ENCODE measurements around the gene NSD1.

Gene NSD1, protein sequence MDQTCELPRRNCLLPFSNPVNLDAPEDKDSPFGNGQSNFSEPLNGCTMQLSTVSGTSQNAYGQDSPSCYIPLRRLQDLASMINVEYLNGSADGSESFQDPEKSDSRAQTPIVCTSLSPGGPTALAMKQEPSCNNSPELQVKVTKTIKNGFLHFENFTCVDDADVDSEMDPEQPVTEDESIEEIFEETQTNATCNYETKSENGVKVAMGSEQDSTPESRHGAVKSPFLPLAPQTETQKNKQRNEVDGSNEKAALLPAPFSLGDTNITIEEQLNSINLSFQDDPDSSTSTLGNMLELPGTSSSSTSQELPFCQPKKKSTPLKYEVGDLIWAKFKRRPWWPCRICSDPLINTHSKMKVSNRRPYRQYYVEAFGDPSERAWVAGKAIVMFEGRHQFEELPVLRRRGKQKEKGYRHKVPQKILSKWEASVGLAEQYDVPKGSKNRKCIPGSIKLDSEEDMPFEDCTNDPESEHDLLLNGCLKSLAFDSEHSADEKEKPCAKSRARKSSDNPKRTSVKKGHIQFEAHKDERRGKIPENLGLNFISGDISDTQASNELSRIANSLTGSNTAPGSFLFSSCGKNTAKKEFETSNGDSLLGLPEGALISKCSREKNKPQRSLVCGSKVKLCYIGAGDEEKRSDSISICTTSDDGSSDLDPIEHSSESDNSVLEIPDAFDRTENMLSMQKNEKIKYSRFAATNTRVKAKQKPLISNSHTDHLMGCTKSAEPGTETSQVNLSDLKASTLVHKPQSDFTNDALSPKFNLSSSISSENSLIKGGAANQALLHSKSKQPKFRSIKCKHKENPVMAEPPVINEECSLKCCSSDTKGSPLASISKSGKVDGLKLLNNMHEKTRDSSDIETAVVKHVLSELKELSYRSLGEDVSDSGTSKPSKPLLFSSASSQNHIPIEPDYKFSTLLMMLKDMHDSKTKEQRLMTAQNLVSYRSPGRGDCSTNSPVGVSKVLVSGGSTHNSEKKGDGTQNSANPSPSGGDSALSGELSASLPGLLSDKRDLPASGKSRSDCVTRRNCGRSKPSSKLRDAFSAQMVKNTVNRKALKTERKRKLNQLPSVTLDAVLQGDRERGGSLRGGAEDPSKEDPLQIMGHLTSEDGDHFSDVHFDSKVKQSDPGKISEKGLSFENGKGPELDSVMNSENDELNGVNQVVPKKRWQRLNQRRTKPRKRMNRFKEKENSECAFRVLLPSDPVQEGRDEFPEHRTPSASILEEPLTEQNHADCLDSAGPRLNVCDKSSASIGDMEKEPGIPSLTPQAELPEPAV (N-terminal part only)

DNA sequence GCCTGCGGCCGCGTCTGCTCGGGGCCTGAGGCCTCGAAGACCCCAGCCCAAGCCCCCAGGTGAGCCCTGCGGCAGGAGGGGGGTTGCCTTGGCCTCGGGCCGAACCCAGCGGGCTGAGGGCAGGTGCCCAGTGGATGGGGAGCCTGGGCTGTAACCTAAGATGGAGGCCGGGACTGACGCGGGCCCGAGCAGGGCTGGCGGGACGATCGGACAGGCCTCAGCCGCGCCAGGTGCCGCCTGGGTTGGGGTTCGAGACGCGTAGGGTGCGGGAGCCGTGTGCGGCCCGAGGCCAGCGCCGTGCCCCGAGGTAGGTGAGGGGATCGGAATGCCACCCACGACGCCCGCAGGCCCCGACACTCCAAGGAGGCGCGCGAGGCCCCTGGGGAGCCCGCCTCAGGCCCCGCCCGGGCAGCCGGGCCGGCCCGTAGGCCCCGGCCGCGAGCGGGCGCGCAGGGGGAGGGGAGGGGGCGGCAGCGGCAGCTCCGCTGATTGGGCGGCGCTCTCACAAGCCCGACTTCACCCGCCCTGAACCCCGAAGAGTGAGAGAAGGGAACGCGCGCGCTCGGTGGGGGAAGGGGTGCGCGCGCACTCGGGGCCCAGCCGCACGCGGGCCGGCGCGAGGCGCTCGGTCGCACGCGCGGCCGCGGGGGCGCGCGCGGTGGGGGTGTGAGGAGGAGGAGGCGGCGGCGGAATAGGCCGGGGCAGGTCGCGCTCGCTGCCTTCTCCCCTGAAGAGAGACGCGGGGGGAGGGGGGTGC lies at the start of gene NSD1:
Gene NSD1 (plus strand): TSS at position 678 of the 757 bp plus-strand sequence. CDS start 1,331 bp downstream, outside the sequence.
- DNase-seq, result peak; percentile 88

DNA sequence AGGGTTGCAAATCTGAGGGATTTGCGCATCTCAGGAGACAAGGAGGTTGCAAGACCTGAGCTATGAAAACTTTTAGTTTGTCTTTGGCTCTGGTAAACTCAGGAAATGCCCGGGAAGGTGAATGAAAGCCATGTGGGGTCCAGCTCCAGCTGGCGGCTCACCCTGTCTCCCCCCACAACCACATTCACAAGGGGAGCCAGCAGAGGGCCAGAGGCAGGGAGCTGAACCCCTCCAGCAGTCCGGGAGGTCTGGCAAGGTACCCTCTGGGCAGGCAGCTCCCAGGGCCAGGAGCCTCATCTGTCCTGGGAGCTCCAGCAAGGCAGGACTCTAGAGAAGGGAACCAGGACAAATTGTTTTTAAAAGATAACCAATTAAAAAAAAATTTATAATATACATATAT lies 49.4 kb upstream of the NSD1 start:
- no peak for DNase-seq

DNA sequence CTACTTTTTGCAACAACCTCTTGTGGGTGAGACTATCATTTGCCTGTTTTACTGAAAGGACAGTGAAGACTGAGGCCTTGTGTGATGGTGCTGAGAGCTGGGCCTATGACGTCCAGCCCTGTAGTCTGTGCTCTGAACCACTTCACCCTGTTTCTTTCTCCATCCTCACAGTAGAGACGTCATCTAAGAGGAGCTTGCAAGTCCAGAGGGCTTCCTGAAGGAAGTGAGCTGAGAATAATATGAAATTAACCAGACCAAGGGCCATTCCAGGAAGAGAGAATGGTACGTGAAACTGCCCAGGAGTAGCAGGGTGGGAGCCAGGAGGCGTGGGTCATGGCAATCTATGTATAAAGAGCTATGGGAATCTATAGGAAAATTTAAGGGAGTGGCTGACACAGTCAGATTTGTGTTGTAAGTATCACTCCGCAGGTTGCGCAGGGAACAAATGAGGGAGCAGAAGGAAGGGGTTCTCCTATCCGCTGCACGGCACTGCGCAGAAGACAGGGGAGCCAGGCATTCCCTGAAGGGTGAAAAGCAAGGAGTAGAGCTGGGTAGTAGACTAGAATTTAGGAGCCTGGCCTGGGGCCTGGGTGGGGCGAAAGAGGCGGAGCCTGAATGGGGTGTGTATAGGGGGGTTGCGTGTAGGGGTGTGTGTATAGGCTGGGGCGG lies 47.5 kb upstream of the NSD1 start:
- DNase-seq, result no peak

DNA sequence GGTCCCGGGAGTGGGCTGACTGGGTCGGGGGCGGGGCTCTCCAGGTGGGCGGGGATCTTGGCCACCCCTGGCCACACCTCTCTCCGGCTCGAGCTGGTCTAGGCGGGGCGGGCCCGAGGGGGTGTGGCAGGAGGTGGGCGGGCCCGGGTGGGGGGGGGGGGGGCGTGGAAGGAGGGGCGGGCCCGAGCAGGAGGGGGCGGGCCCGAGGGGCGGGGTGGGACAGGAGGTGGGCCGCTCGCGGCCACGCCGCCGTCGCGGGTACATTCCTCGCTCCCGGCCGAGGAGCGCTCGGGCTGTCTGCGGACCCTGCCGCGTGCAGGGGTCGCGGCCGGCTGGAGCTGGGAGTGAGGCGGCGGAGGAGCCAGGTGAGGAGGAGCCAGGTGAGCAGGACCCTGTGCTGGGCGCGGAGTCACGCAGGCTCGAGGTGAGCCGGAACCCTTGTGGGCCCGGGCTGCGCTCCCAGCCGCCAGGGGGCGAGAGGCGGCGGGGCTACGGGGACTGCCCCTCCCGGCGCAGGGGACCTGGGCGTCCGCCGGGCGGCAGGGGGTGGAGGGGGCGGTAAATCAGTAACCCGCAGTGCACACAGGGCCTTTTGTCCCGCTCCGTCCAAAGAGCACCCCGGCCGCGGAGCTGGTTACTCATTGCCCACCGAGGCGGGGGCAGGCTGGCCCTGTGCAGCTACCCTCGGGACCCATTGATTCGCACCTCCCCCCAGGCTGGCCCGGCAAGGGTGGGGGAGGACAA lies 46.7 kb upstream of the NSD1 start, which contains the start of gene FGFR4:
Gene FGFR4 (plus strand): TSS at position 262 of the 744 bp plus-strand sequence. CDS start 2,688 bp downstream, outside the sequence.
- peak; percentile 53 for DNase-seq

DNA sequence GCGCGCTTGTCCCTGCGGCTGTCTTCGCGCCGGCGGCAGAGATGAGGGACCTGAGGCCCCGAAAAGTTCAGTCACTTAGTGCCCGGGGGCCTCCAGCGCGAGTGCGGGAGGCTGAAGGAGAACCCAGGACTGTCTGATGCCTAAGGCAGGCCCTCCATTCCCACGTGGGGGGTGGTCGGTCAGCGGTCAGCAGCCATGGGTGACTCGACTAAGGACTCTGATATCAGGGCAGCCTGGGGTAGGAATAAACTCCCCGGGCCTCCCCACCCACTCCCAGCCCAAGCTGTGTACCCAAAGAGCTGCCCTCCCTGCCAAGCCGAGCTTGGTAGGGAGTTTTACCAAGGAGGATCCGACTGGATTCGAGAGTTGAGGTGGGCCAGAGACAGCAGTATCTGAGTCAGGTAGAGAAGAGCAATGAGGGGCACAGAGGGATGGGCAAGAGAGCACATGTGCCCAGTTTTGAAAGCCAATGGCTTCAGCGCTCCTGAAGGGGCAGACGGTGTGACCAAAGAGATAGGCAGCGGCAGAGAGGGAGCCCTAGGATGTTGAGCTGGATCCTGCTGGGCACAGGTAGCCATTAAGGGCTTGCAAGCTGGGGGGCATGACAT lies 46.1 kb upstream of the NSD1 start:
- no peak for DNase-seq

DNA sequence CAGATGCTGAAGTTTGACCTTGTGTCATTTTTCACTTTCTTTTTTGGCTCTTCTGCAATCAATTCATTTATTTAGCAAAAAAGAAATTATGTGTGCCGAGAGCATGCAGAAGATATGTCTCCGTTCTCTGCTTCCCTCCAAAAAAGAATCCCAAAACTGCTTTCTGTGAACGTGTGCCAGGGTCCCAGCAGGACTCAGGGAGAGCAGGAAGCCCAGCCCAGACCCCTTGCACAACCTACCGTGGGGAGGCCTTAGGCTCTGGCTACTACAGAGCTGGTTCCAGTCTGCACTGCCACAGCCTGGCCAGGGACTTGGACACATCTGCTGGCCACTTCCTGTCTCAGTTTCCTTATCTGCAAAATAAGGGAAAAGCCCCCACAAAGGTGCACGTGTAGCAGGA lies 44.4 kb upstream of the NSD1 start:
- DNase-seq, result no peak

DNA sequence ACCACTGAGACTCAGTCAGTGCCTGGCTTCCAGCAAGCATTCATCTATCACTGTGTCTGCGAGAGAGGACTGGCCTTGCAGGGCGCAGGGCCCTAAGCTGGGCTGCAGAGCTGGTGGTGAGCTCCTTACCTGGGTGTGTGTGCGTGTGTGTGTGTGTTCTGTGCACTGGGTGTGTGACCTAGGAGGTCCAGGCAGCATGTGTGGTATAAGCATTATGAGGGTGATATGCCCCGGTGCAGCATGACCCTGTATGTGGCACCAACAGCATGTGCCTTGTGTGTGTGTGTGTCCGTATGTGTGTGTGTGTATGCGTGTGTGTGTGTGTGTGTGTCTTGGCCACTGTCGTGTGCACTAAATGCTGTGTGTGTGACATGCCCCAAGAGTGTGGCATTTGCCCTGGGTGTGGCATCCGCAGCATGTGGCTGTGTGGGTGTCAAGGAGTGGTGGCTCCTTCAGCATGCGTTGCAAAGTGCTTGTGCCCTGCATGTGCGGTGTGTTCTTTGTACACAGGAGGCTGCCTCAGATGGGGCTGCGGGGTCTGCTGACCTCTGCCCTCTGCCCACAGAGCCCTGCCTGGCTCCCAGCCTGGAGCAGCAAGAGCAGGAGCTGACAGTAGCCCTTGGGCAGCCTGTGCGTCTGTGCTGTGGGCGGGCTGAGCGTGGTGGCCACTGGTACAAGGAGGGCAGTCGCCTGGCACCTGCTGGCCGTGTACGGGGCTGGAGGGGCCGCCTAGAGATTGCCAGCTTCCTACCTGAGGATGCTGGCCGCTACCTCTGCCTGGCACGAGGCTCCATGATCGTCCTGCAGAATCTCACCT lies 43.5 kb upstream of the NSD1 start:
- no peak for DNase-seq

DNA sequence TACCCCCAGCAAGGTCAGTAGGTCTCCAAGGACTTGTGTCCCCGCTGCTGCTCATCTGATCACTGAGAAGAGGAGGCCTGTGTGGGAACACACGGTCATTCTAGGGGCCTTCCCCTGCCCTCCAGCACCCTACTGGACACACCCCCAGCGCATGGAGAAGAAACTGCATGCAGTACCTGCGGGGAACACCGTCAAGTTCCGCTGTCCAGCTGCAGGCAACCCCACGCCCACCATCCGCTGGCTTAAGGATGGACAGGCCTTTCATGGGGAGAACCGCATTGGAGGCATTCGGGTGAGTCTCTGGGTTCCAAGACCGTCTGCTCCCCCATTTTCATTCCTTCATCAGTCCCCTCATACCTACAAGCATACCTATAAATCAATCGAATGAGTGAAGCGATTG lies 42.8 kb upstream of the NSD1 start:
- no peak for DNase-seq

DNA sequence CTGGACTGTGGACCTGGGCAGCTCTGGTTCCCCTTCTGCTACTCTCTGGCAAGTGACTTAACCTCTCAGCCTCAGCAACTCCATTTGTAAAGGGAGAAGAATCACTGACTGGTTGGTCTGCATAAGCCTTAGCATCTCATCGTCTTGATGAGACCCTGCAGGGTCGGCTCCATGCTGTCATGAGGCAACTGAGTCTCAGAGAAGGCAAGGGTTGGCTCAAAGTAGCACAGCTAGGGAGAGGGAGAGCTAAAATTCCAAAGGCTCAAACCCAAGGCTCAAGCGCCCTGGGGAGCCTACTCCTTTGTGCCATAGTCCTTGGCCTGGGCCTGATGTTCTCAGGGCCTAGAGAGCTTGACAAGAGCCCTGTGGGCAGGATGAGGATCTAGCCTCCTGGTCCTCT lies 42.3 kb upstream of the NSD1 start:
- no peak for DNase-seq

DNA sequence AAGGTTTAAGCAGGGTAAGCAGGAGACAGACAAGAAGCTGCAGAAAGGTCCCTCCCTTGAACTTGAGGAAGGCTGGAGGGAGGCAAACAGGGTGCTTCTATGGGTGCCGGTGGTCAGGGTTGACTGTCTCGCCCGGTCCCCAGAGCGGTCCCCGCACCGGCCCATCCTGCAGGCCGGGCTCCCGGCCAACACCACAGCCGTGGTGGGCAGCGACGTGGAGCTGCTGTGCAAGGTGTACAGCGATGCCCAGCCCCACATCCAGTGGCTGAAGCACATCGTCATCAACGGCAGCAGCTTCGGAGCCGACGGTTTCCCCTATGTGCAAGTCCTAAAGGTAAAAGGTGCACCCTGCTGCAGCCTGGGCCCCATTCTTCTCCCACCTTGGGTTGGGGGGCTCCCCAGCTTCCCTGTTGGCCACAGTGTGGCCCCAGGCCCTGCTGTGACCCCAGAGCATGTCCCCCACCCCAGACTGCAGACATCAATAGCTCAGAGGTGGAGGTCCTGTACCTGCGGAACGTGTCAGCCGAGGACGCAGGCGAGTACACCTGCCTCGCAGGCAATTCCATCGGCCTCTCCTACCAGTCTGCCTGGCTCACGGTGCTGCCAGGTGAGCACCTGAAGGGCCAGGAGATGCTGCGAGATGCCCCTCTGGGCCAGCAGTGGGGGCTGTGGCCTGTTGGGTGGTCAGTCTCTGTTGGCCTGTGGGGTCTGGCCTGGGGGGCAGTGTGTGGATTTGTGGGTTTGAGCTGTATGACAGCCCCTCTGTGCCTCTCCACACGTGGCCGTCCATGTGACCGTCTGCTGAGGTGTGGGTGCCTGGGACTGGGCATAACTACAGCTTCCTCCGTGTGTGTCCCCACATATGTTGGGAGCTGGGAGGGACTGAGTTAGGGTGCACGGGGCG lies 41.1 kb upstream of the NSD1 start:
- DNase-seq, result no peak

DNA sequence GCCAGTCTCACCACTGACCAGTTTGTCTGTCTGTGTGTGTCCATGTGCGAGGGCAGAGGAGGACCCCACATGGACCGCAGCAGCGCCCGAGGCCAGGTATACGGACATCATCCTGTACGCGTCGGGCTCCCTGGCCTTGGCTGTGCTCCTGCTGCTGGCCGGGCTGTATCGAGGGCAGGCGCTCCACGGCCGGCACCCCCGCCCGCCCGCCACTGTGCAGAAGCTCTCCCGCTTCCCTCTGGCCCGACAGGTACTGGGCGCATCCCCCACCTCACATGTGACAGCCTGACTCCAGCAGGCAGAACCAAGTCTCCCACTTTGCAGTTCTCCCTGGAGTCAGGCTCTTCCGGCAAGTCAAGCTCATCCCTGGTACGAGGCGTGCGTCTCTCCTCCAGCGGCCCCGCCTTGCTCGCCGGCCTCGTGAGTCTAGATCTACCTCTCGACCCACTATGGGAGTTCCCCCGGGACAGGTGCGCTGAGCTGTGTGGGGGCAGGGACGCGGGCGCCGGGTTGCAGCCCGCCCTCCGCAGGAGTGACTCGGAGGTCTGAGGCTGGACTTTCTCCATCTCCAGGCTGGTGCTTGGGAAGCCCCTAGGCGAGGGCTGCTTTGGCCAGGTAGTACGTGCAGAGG lies 40.4 kb upstream of the NSD1 start:
- DNase-seq, result no peak

DNA sequence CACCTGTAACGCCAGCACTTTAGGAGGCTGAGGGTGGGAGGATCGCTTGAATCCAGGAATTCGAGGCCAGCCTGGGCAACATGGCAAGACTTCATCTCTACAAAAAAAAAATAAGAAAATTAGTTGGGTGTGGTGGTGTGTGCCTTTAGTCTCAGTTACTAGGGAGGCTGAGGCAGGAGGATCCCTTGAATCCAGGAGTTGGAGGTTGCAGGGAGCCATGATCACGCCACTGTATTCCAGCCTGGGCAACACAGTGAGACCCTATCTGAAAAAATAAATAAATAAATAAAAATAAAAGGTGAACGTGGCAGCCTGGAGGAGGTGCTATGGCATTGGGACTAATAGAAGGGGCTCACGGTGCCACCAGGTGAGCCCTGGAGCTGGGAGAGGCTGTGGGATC lies 39.8 kb upstream of the NSD1 start:
- no peak for DNase-seq

DNA sequence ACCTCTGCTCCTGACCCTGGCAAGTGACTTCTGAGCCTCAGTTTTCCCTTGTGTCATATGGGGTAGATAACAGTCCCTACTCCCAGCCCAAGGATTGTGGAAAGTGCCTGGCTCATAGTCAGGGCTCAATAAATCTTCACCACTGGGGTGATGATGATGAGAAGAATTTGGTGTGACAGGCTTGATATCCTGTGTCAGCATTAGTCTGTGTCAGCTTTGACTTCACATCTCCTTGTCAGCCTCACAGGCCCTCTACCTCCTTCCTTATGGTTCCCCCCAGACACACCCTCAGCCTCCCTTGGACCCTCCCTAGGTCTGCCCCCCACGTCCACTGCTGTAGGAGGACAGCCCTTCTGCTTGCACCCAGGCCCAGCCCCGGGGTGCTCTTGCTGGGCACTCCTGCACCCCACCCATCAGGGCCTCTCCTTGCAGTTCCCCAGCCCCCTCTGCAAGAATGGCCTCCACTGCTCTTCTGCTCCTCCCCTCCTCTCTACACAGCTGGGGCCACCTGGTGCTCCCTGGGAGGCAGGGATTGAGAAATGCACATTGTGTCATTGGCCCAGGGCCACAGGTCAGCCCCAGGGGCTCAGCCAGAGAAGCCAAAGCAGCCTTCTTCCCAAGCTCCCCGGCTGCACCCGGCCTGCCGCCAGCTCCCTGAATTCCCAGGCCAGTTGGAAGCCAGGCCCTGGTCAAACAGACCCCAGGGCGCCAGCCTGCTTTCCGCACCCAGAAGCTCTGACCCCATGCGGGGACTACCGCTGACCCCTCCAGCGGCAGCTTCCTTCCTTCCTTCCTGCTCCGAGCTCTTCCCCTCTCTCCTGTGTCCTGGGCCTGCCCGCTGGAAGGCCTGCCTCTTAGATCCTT lies 39.1 kb upstream of the NSD1 start:
- DNase-seq, result no peak

DNA sequence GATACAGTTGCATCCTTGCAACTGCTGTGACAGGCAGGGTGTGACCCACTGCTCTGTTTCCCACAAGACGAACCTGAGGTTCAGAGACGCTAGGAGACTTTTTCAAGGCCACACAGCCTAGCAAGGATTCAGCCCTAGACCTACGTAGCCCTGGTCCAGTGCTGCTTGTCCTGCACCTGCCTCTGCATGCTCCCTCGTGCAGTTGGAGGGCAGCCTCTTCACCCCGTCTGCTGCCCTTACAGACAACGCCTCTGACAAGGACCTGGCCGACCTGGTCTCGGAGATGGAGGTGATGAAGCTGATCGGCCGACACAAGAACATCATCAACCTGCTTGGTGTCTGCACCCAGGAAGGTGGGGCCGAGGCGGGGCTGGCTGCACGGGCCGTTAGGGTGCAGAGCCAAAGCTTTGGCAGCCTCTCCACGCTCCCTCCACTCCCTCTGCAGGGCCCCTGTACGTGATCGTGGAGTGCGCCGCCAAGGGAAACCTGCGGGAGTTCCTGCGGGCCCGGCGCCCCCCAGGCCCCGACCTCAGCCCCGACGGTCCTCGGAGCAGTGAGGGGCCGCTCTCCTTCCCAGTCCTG lies 38.4 kb upstream of the NSD1 start:
- no peak for DNase-seq

DNA sequence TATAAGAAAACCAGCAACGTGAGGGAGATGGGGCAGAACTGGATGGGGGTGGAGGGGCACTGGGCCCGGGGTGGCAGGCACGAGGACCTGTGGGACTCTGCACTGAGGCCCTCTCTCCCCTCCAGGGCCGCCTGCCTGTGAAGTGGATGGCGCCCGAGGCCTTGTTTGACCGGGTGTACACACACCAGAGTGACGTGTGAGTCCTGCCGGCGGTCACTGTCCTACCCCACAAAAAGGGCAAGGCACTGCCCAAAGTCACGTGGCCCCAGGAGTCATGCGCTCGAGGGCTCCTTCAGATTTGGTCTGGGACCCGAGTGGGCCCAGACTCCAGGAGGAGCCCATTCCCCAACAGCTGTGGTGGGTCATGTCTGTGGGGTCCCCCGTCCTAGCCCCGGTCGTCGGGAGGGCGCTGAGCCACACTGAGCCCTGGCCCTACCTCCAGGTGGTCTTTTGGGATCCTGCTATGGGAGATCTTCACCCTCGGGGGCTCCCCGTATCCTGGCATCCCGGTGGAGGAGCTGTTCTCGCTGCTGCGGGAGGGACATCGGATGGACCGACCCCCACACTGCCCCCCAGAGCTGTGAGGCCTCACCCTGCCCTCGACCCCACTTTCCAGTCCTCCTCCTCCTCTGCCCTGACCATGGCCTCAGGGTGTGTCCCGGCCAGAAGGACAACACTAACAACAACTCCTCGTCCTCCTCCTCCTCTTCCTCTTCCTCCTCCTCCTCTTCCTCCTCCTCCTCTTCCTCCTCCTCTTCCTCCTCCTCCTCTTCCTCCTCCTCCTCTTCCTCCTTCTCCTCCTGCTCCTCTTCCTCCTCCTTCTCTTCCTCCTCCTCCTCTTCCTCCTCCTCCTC lies 37.2 kb upstream of the NSD1 start:
- DNase-seq, result no peak

All from stimulated activated CD4-positive, alpha-beta T cell treated with anti-CD3 and anti-CD28 coated beads, Interleukin-4, amount 100 ng/mL, for 24 hours (primary cell).